SW480 (cell line): Measurements from ENCODE around the gene KRTAP12-1.
"Not testable (repeated sequence)": the region's sequence is repeated elsewhere in the genome, so short reads cannot be mapped to it uniquely, and the experiment has no call there.

Experiments used
- DNase-seq: peaks from one replicate; pipeline ENCODE4 v3.0.0-alpha.2; 2016; ENCODE audit warnings: low spot score

Gene KRTAP12-1

DNA sequence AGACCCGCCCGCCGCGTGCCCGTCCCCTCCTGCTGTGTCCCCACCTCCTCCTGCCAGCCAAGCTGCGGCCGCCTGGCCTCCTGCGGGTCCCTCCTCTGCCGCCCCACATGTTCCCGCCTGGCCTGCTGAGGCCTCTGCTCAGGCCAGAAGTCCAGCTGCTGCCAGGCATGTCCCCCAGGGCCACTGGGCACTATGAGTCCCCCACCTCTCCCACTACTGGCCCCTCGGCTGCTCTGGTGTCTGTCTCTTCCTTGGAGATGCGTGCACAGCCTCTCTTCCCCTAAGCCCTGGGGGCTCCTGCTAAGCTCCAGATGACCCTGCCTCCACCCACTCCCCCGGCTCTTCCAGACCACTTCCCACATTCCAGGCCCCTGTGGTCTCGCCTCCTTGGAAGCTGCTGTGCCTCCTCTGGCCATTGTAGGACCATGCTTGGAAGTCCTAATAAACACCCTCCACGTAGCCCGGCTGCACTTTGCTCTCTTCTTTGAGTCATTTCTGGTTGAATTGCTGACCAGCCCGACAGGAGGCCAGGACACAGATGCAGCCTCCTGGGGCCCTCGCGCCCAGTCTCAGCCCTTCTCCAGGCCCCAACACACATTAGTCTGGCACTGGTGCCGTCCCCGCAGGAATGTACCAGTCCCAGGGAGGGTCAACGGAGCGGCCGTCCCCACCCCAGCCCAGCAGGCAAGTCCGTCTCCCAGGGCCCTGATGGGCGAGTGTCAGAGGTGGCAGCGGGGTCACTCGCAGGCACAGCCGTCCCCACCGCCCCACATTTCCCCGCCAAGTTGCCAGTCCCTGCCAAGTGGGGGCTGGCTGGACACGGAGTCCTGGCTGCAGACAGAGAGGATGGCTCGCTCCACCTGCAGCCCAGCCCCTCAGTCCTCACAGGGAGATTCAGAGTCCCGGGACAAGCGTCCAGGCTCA, 16.1 kb upstream of the KRTAP12-1 start:
- no peak for DNase-seq

DNA sequence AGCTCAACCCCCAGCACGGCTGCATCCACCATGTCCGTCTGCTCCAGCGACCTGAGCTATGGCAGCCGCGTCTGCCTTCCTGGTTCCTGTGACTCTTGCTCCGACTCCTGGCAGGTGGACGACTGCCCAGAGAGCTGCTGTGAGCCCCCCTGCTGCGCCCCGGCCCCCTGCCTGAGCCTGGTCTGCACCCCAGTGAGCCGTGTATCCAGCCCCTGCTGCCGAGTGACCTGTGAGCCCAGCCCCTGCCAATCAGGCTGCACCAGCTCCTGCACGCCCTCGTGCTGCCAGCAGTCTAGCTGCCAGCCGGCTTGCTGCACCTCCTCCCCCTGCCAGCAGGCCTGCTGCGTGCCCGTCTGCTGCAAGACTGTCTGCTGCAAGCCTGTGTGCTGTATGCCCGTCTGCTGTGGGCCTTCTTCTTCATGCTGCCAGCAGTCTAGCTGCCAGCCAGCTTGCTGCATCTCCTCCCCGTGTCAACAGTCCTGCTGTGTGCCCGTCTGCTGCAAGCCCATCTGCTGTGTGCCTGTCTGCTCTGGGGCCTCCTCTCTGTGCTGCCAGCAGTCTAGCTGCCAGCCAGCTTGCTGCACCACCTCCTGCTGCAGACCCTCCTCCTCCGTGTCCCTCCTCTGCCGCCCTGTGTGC, 15.3 kb upstream of the KRTAP12-1 start, which contains the start of gene KRTAP10-12:
KRTAP10-12 (plus strand) TSS at position 1 of the 639 bp plus-strand sequence; CDS start at position 31, 30 bp downstream.
- not testable (repeated sequence) for DNase-seq

DNA sequence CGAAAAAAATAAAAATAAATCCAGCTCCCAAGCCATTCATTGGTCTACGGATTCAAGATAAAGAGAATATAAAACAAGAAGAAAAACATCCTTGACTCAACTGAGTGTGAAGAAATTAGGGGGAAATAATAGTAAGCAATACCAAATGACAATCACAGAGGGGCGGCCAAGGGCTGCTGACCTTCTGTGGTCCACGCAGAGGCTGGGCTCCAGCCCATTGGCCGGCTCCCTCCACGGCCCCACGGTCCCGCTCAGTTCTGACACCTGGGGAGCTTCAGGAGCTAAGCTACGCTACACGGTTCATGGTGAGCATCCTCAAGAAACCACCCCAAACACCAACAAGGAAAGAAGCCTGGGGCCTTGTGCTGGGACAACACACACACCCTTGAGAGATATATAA, 14.6 kb upstream of the KRTAP12-1 start:
- DNase-seq = no peak

DNA sequence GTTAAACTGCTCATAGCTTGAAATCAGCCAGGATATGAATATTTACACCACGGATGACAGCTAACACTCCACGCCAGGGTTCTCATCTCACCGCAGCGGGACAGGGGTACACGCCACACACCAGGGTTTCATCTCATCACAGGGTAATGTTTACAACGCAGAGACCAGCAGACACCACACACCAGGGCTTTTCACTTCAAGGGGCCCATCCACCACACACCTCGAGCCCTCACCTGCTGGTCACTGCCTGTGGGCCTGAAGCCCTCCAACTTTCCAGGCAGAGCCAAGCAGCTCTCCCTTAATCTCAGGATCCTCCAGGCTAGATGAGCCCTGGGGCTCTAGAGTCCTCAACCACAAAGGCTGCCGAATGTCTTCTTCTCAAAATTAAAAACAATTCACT, 13.7 kb upstream of the KRTAP12-1 start:
- DNase-seq = no peak

DNA sequence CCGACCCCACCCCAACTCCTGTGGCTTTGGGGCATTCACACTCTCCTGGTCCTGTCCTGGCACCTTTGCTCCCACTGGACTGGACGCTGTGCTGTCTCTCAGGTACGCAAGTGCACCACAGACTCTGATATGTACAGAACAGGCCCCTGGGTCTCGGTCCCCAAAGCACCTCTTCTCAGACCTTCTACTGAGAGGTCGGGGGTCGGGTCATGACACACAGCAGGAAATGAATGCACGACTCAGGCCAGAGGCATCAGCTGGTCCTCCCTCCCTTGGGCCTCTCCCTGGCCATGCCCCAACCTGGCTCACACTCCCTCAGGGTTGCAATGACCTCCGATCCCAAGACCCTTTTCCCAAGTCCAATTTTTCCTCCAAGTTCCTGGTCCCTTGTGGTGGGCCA, 13.2 kb upstream of the KRTAP12-1 start:
- no peak for DNase-seq

DNA sequence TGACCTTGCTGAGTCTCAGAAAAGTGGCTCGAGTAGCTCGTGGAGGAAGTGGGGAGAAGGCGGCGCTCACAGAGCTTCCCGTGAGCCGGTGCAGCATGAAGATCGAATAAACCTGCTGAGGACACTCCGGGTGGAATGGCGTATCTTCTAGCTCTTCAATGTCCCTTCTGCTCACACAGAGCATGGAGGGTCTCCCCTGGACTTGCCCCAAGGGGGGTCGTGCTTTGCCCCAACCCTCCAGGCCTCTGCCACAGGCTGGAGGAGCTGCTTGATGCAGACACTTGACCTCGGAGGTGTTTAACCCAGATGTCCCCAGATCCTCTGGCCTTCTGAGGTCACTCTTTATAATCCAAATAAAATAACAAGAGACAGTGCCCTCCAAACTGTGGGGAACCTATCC, 12.8 kb upstream of the KRTAP12-1 start:
- no peak for DNase-seq

DNA sequence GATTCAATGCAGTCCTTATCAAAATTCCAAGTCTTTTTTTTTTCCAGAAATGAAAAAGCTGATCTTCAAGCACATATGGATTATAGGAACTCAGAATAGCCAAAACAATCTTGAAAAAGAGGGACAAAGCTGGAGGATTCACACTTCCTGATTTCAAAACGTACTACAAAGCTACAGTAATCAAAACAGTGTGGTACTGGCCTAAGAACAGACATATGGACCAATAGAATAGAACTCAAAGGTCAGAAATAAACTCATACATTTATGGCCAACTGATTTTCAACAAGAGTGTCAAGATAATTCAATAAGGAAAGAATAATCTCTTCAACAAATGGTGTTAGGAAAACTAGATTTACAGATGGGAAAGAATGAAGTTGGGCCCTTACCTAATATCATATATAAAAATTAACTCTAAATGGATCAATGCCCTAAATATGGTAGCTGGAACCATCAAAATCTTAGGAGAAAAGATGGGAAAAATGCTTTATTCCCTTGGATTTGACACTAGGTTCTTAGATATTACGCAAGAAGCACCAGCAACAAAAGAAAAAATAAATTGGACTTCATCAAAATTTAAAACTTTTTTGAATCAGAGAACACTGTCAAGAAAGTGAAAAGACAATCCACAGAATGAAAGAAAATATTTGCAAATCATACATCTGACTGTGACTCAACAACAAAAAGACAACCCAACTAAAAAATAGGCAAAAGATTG, 11.0 kb upstream of the KRTAP12-1 start:
- DNase-seq = no peak

DNA sequence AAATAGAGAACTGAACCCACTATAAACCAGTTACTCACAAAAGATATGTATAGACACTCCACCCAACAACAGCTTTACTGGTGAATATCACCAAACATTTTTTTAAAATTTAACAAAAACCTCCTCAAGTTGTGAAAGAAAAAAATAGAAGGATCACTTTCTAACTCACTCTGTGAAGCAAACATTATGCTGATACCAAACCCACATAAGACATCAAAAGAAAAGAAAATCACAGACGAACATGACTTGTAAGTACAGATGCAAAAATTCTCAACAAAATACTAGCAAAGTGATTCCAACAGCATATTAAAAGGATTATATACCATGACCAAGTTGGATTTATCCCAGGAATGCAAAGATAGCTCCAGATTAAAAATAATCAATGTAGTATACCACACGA, 9.7 kb upstream of the KRTAP12-1 start:
- no peak for DNase-seq

DNA sequence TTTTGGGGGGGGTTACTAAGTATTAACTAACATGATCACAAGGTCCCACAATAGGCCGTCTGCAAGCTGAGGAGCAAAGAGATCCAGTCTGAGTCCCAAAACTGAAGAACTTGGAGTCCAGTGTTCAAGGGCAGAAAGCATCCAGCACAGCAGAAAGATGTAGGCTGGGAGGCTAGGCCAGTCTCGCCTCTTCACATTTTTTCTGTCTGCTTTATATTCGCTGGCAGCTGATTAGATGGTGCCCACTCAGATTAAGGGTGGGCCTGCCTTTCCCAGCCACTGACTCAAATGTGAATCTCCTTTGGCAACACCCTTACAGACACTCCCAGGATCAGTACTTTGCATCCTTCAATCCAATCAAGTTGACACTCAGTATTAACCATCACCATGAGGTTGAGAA, 7.8 kb upstream of the KRTAP12-1 start:
- not testable (repeated sequence) for DNase-seq

DNA sequence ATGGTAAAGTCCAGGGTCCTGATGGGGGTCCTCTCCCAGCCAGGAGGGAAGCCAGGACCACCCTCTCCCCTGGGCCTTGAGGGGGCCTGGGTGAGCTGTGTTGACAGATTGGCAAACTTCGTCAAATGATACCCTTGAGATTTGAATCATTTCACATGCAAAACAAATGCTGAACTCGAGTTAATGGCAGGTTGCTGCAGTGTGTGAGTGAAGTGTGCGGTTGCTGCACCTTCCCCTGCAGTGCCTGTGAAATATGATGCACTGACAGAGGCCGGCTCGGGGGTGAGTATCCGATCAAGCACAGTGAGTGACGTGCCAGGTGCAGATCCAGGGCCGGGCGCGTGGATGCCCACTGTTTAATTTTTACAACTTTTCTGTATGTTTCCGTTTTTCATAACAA, 5.7 kb upstream of the KRTAP12-1 start:
- no peak for DNase-seq

DNA sequence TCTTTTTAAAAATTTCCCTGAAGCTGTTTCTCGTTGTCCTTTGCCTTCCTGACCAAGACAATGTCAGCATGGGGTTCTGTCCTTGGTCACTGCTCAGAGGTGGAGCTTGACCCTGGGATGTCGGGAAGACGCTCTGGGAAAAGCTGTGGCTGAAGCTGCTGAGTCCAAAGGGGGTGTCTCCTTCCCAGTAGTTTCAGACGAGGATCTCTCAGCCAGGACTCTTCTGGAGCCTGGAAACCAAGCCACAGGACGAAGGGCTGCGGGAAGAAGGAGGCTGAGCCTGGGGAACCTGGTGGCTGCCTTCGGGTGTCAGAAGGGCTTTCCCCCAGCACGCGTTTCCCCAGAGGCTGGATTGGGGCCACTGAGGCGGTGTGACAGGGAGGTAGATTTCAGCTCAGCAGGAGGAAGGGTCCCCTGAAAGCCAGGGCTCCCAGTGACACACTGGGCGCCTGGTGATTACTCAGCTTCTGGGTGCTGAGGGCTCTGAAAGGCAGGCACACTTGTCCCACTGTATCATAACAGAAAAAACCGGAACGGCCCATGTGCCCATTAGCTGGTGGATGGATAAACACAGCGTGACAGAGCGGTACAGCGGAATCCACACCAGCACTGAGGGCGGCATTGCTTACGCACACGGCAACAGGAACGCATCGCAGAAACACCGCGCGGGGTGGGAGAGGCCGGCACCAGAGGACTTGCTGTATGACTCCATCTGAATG, 5.0 kb upstream of the KRTAP12-1 start:
- no peak for DNase-seq

DNA sequence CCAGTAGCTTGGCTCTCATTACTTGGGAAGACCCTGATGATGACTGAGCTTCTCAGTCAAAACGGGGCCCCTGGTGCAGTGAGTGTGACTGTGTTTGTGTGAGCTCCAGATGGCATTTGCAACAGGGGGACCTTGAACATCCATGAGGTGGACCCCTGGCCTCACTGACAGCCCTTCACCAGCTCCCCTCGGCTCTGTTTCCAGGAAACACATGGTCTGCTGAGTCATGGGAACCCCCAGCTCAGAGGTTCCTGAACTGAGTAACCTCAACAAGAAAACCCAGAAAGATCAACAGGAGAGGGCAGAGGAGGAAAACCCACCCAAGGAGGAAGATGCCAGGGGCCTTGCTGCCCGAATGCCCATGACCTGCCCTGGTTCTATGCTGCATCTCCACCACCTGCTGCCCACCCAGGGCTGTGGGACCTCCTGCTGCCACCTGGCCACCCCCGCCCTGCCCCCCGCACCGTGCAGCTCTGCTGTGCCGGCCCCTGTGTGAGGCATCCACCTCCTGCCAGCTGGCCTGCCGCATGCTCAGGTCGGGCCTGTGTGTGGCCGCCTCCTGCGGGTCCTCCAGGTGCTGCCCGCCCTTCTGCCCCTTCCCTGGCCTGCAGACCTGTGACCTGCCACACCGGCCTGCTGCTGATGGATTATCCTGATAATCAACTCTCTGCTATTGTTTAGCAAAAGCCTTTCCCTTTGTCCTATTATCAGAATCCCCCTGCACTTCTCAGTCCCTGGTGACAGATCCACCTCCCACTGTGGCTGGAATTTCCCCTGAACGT, 4.2 kb upstream of the KRTAP12-1 start:
- DNase-seq = no peak

DNA sequence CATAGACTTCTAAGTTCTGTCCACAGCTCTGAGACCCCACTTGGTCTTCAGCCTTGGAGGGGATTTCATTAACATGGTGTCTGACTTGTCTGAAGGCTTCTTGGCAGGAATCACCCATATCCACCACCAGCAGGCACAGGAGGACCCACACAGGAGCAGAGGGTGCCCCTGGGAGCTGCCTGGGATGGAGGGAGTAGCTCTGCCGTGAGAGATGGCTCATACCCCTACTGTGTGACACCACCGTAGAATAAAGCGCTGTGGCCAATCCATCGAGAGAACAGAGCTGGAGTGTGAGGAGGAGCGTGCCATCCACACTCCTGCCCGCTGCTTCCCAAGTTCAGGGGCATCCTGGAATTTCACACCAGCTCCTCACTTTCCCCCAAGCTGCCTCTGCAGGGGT, 3.1 kb upstream of the KRTAP12-1 start:
- DNase-seq = not testable (repeated sequence)

DNA sequence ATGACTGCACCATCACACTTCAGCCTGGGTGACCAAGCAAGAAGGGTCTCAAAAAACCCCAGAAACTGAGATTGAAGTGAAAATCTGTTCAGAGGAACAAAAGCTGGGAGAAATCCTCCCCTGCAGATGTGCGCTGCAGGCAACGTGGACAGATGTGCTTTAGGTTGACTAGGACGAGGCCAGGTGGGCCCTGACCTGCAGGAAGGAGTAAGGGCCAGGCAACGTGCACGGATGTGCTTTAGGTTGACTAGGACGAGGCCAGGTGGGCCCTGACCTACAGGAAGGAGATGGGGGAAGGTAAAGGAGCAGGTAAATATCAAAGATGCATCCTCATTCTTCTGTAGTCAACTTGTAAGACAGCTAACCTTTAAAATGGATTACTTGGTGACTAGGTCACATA, 2.5 kb upstream of the KRTAP12-1 start:
- DNase-seq = no peak

DNA sequence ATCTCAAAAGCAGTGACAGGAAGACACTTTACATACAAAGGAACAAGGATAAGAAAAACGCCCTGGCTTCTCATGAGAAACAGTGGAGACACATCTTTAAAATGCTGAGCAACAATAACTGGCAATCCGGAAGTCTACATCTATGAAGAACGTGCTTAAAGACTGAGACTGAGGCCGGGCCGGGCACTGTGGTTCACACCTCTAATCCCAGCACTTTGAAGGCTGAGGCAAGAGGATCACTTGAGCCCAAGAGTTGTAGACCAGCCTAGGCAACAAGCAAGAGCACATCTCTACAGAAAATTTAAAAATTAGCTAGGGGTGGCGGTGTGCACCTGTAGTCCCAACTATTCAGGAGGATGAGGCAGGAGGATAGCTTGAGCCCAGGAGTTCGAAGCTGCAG, 2.1 kb upstream of the KRTAP12-1 start:
- DNase-seq = no peak

DNA sequence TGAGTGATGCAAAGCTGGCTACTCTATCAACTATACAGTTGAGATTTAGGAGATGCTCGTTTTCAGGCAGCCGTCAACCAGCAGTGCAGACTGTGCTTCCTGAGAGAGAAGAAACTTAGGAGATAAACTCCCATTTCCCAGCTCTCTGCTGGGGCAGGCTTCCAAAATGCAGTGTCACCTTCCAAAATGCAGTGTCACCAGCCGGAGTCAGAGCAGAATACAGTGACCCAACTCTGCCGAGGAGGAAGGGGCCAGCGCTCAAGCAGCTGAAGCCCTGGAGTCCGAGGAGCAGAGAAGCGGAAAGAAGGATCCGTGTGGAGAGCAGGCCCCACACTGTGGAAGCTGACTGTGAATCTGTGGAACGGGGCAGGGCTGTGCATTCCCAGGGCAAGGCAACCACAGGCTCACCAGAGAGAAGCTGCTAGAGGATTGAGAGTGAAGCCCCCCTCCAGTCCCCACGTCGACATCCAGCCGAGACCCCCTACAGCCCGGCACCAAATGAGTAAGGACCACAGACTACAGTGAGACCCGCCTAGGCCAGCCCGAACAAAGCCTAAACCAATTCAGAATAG, 703 bp upstream of the KRTAP12-1 start:
- DNase-seq = no peak

DNA sequence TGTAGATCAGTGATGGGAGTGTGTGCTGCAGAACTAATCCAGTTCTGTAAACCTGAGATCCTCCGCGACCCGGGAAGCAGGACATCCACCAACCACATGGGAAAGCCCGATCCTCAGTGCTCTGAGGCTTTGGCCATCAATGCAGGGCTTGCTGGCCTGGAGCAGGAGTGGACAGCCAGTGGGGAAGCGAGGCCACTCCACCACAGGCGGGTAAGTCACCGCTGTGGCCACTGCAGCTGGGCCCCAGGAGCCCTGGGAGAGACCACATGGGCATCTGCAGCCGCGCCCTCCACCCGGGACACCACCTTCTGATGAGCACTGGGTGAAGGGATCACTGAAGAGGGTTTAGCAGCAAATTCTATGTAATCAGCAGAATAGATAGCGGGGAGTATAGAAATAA, 811 bp downstream of the KRTAP12-1 start:
- DNase-seq = no peak

DNA sequence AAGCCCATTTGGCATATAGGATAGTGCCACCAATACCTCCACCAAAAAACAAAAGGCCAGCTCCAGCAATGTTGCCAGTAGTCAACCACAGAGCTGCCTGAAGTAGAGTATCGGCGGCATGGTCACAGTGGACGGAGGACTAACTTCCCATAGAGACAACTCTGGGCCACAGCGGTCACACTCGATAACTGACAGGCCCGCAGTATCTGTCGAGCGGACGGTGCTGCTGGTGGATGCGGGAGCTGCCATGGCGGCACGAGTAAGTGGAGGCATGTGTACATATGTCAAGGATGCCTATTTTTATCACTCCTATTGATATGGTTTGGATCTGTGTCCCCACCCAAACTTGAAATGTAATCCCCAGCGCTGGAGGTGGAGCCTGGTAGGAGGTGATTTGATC, 4.1 kb downstream of the KRTAP12-1 start:
- DNase-seq = no peak

DNA sequence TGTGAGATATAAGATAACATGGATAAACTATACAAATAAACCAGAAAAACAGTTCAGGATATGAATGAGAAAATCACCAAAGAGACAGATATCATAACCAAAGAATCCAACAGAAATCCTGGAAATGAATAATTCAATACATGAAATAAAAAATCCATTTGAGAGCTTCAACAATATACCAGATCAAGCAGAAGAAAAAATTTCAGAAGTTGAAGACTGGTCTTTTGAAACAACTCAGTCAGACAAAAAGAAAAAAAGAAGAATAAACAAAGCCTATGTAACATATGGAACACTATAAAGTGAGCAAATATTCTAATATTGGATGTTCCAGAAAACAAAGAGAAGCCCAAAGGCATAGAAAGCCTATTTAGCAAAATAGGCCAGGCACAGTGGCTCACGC, 10.1 kb downstream of the KRTAP12-1 start:
- DNase-seq = no peak

DNA sequence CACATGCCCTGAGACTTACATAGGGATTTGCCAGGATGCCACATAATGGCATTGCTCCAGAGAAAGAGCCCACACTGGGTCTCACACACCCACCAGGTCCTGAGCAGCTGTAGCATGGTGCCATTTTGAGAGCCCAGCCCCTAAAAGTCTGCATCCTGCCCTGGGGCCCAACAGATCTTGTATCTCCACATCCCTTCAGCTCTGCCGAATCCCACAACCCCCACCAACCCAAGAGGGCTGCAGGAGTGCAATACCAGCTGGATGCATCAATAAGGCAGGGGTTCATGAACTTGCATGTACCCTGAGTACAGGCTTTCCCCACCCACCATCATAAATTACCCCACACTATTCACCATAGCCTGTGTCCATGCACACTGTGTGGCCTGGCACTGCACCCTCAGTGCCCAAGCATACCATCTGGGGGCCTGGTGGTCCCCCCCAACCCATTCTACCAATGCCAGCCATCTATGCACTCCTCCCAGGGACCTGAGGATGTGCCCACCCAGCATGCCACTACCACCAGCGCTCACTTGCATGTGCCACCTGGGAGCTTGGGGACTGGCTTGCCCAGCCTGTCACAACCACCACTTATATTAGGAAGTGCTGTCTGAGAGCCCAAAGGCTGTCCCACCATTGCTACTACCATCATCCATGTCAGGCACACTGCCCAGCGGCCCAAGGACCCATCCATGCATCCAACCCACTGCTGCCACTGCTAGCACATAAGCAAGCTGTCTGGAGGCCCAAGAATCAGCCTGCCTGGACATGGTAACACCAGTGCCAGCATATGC, 11.1 kb downstream of the KRTAP12-1 start:
- no peak for DNase-seq
